Smooth muscle cell (in vitro differentiated cells): ENCODE results near the gene IGFALS. TPM values are rescaled to one million over a fixed set of nuclear protein-coding genes. Genes with fewer than 3 reads are reported as not detected.

Experiments
- DNase-seq: peaks from one replicate; lab custom pipeline; 2025; ENCODE audit not compliant: unreplicated experiment; lab: John Stamatoyannopoulos, UW
- H2AFZ ChIP-seq: fragments of 200-600 bp; sonication (generic); 2 replicates; pipeline ENCODE4 v1.6.0; 2016; ENCODE audit warnings: antibody characterized with exemption, low read depth, mild to moderate bottlenecking
- H3F3A ChIP-seq: fragments of 200-600 bp; sonication (generic); 2 replicates; pipeline ENCODE4 v1.6.0; 2017; ENCODE audit warnings: antibody characterized with exemption, low read depth
- H3K27ac ChIP-seq: fragments of 200-600 bp; sonication (generic); 2 replicates; pipeline ENCODE4 v1.5.1; 2016; ENCODE audit warnings: low read depth, mild to moderate bottlenecking
- H3K27me3 ChIP-seq: fragments of 200-600 bp; sonication (generic); 2 replicates; pipeline ENCODE4 v1.6.1; 2016; ENCODE audit warnings: low read depth, mild to moderate bottlenecking
- H3K36me3 ChIP-seq: fragments of 200-600 bp; sonication (generic); 2 replicates; pipeline ENCODE4 v1.5.1; 2016; ENCODE audit warnings: low read depth
- H3K4me1 ChIP-seq: fragments of 200-600 bp; sonication (generic); 2 replicates; pipeline ENCODE4 v1.5.1; 2016; ENCODE audit warnings: low read depth
- H3K4me2 ChIP-seq: fragments of 200-600 bp; sonication (generic); 2 replicates; pipeline ENCODE4 v1.6.0; 2016; ENCODE audit warnings: mild to moderate bottlenecking
- H3K4me3 ChIP-seq: fragments of 200-600 bp; sonication (generic); 2 replicates; pipeline ENCODE4 v1.5.1; 2016; ENCODE audit warnings: mild to moderate bottlenecking
- H3K79me2 ChIP-seq: fragments of 200-600 bp; sonication (generic); 2 replicates; pipeline ENCODE4 v1.6.0; 2016; ENCODE audit warnings: low read depth, mild to moderate bottlenecking
- H3K9ac ChIP-seq: fragments of 200-600 bp; sonication (generic); 2 replicates; pipeline ENCODE4 v1.6.0; 2016; ENCODE audit warnings: low read depth
- H3K9me3 ChIP-seq: fragments of 200-600 bp; sonication (generic); replicated peaks from 2 replicates; pipeline ENCODE4 v1.5.1; 2016; ENCODE audit warnings: low read depth
- H4K20me1 ChIP-seq: fragments of 200-600 bp; sonication (generic); 2 replicates; pipeline ENCODE4 v1.6.0; 2016; ENCODE audit warnings: low read depth
- CTCF ChIP-seq: fragments of 200-600 bp; sonication (generic); IDR thresholded peaks from 2 replicates; pipeline ENCODE4 v1.5.1; 2017; ENCODE audit warnings: borderline replicate concordance, mild to moderate bottlenecking, antibody characterized with exemption; ENCODE audit not compliant: insufficient read depth, poor library complexity, severe bottlenecking
- WGBS: methylation state at CpG from one replicate; pipeline ENCODE4 v1.1.7; 2016; ENCODE audit warnings: low lambda C conversion rate; 5-methylcytosine and 5-hydroxymethylcytosine counted together
- polyA plus RNA-seq: library from polyadenylated mRNA; unstranded; fragments of >200 nt; fragmentation: Nextera tagmentation; extraction: Ambion mirVana; gene quantifications from 2 replicates; pipeline ENCODE4 v1.2.1, GENCODE V29; 2016
- total RNA-seq: library from RNA; depleted of rRNA; stranded (reverse); fragments of >200 nt; gene quantifications from 2 replicates; pipeline ENCODE4 v1.2.3, GENCODE V29; 2014

Gene IGFALS
- total and polyA plus RNA-seq, 2 experiments from 2014 or later = not detected

DNA sequence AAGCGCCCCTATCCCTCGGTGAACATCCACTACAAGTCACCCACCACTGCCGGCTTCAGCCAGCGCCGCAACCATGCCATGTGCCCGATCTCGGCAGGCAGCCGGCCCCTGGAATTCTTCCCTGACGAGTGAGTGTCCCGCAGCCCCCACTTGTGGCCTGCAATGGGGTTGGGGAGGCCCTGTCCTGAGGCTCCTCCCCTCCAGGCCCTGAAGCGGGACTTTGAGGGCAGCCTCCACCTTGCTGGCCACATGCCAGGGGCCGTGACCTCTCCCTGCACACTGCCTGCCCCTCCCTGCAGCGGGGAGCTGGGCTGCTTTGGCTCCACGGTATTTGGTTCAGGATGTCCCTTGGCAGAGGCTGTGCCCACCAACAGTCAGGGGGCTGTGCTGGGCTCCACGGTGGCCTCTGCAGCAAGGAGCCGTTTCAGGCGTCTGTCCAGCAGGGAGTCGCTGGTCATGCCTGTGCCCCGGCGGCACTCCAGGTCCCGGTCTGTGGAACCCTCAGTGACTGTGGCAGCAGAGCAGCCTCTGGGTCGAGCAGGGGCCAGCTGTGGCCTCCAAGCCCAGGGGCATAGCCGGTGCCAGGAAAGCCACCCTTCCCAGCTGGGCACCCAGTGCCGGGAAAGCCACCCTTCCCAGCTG is 30.5 kb downstream of the IGFALS start:
- Histone ChIP-seq H3K27ac (no peak overlapping the region), H3K4me2 (no peak overlapping the region), H3K9me3 (no peaks in the 10 kb centered on the region), H3K4me1 (no peaks in the 10 kb centered on the region), H3K4me3 (no peak overlapping the region), H3F3A (no peaks in the 10 kb centered on the region), H3K36me3 (no peaks in the 10 kb centered on the region), H4K20me1 (no peaks in the 10 kb centered on the region), H3K9ac (no peak overlapping the region), H2AFZ (no peak overlapping the region), H3K79me2 (no peaks in the 10 kb centered on the region), H3K27me3 (no peaks in the 10 kb centered on the region)
- WGBS = 91% methylated on average over 23 of the region's 24 CpGs
- no peak for DNase-seq
- no peak for TF ChIP-seq CTCF

DNA sequence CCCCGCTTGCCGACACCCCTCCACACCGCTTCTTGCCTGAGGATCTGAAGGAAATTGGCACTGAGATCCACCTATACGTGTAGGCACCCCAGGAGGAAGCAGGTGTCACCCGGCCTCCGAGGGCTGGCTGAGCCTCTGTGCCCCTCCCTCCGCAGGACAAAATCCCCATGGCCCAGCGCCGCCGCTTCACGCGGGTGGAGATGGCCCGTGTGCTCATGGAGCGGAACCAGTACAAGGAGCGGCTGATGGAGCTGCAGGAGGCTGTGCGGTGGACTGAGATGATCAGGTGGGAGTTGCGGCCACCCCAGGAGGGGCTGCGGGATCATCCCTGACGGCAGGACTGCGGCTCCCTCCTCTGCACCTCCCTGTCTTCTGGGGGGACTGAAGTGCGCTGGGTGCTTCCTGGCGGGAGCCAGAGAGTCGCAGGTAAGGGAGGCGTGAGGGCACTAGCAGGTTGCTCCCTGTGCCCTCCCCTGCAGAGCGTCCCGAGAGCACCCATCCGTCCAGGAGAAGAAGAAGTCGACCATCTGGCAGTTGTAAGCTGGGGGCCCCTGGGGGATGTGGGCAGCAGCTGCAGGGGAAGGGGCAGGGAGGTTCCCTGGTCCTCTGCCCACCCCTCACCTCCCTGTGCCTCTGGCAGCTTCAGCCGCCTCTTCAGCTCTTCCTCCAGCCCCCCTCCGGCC is 31.2 kb downstream of the IGFALS start:
- WGBS = 96% methylated on average over 30 of the region's 30 CpGs
- Histone ChIP-seq H2AFZ (no peak overlapping the region), H3K36me3 (no peaks in the 10 kb centered on the region), H3K27me3 (no peaks in the 10 kb centered on the region), H3K9me3 (no peaks in the 10 kb centered on the region), H3F3A (no peaks in the 10 kb centered on the region), H4K20me1 (no peaks in the 10 kb centered on the region), H3K4me3 (no peak overlapping the region), H3K27ac (no peak overlapping the region), H3K4me2 (no peak overlapping the region), H3K79me2 (no peaks in the 10 kb centered on the region), H3K9ac (no peak overlapping the region), H3K4me1 (no peaks in the 10 kb centered on the region)
- TF ChIP-seq CTCF = no peak
- DNase-seq = no peak

- no peaks in the 10 kb centered on the region for H3K79me2 ChIP-seq
- WGBS = 97% methylated on average over 11 of the region's 15 CpGs
- H3K4me2 ChIP-seq = no peak overlapping the region
- no peak overlapping the region for H3K27ac ChIP-seq
- H3K27me3 ChIP-seq = no peaks in the 10 kb centered on the region
- H3K4me1 ChIP-seq = no peaks in the 10 kb centered on the region
- H4K20me1 ChIP-seq = no peaks in the 10 kb centered on the region
- H3K36me3 ChIP-seq = no peaks in the 10 kb centered on the region
- no peak overlapping the region for H3K9ac ChIP-seq
- H3K9me3 ChIP-seq = no peaks in the 10 kb centered on the region
- no peak for DNase-seq
- H3K4me3 ChIP-seq = no peak overlapping the region
- no peak for TF ChIP-seq CTCF
- no peaks in the 10 kb centered on the region for H3F3A ChIP-seq
- H2AFZ ChIP-seq = no peak overlapping the region
These were observed 31.8 kb downstream of the IGFALS start for GRCh38 chr16:1761751-1762150.

DNA sequence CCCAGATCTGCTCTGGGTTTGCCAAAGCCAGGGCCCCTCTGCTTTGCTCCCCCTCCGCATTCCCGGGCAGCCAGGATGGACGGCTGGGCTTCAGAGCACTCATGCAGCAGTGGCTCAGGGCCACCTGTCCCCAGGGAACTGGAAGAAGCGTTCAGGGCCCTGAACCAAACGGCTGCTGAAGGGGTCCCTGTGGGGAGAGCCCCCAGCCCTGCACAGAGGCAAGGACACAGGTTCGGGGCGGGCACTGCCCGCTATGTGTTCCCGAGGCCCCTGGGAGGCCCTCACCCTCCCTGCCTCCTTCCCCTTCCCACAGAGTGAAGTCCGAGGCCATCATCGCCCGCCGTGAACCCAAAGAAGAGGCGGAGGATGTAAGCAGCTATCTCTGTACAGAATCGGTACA is 32.6 kb downstream of the IGFALS start:
- Histone ChIP-seq H3K27me3 (no peaks in the 10 kb centered on the region), H3K4me2 (no peak overlapping the region), H2AFZ (no peak overlapping the region), H3K9me3 (no peaks in the 10 kb centered on the region), H3K27ac (no peak overlapping the region), H3K9ac (no peak overlapping the region), H3K79me2 (no peaks in the 10 kb centered on the region), H3K4me1 (no peaks in the 10 kb centered on the region), H4K20me1 (no peaks in the 10 kb centered on the region), H3K36me3 (no peaks in the 10 kb centered on the region), H3F3A (no peaks in the 10 kb centered on the region), H3K4me3 (no peak overlapping the region)
- no peak for DNase-seq
- WGBS = 98% methylated on average over 15 of the region's 15 CpGs
- no peak for TF ChIP-seq CTCF
